WTC11 (cell line): Measurements from ENCODE around the gene RPH3AL. TPM values are rescaled to one million over a fixed set of nuclear protein-coding genes. Genes with fewer than 3 reads are reported as not detected.

Source experiments
- ATAC-seq: fragments of 200-7000 bp; cut with Tn5 transposase; 2 replicates; pipeline ENCODE4 v1.10.0; 2021; ENCODE audit warnings: mild to moderate bottlenecking, moderate library complexity
- CTCF ChIA-PET: fragments of 300-600 bp; sonication (Branson Sonifier 250); formaldehyde crosslinking; loops from one replicate; lab custom pipeline; 2021; ENCODE audit warnings: antibody characterized with exemption; lab: Charles Lee
- POLR2A ChIA-PET: fragments of 350-600 bp; sonication (Branson Sonifier 250); formaldehyde crosslinking; loops from one replicate; lab custom pipeline; 2021; ENCODE audit warnings: antibody characterized with exemption; lab: Charles Lee
- DNase-seq: peaks from one replicate; pipeline ENCODE4 v3.0.0; 2021; ENCODE audit warnings: low spot score
- H3K27ac Mint-ChIP-seq: 2 replicates; pipeline ENCODE4 v1.8.0; 2021; ENCODE audit warnings: mixed read lengths
- H3K27me3 Mint-ChIP-seq: 2 replicates; pipeline ENCODE4 v1.8.0; 2021; ENCODE audit warnings: low read depth, mild to moderate bottlenecking, moderate library complexity, mixed read lengths
- H3K36me3 Mint-ChIP-seq: 2 replicates; pipeline ENCODE4 v1.8.0; 2021; ENCODE audit warnings: mixed read lengths
- H3K4me1 Mint-ChIP-seq: 2 replicates; pipeline ENCODE4 v1.8.0; 2022; ENCODE audit warnings: mixed read lengths
- H3K4me3 Mint-ChIP-seq: 2 replicates; pipeline ENCODE4 v1.8.0; 2021; ENCODE audit warnings: mild to moderate bottlenecking, moderate library complexity, mixed read lengths
- H3K9me3 Mint-ChIP-seq: 2 replicates; pipeline ENCODE4 v1.8.0; 2021; ENCODE audit warnings: mixed read lengths
- ARID4B ChIP-seq: sonication (generic); formaldehyde crosslinking; IDR thresholded peaks from 2 replicates; pipeline ENCODE4 v1.8.0; 2023; ENCODE audit warnings: missing genetic modification reagents, mild to moderate bottlenecking, borderline replicate concordance
- CREB1 ChIP-seq: sonication (generic); formaldehyde crosslinking; IDR thresholded peaks from 2 replicates; pipeline ENCODE4 v1.8.0; 2023; ENCODE audit warnings: mild to moderate bottlenecking, missing genetic modification reagents
- E2F1 ChIP-seq: sonication (generic); formaldehyde crosslinking; IDR thresholded peaks from 2 replicates; pipeline ENCODE4 v1.8.0; 2022; ENCODE audit warnings: mild to moderate bottlenecking, missing genetic modification reagents
- ERG ChIP-seq: fragments of 250-450 bp; sonication (Bioruptor Pico); IDR thresholded peaks from 2 replicates; pipeline ENCODE4 v1.8.0; 2021; ENCODE audit warnings: mild to moderate bottlenecking
- FOXK1 ChIP-seq: sonication (generic); formaldehyde crosslinking; IDR thresholded peaks from 2 replicates; pipeline ENCODE4 v1.8.0; 2022; ENCODE audit warnings: mild to moderate bottlenecking, moderate library complexity, missing genetic modification reagents
- FOXP1 ChIP-seq: sonication (generic); formaldehyde crosslinking; IDR thresholded peaks from 2 replicates; pipeline ENCODE4 v1.8.0; 2022; ENCODE audit warnings: missing genetic modification reagents, mild to moderate bottlenecking, moderate library complexity, borderline replicate concordance
- FOXP4 ChIP-seq: sonication (generic); formaldehyde crosslinking; IDR thresholded peaks from 2 replicates; pipeline ENCODE4 v1.8.0; 2022; ENCODE audit warnings: mild to moderate bottlenecking, missing genetic modification reagents
- GRHL2 ChIP-seq: fragments of 250-450 bp; sonication (Bioruptor Pico); IDR thresholded peaks from 2 replicates; pipeline ENCODE4 v1.8.0; 2022; ENCODE audit warnings: mild to moderate bottlenecking, moderate library complexity; ENCODE audit not compliant: insufficient replicate concordance, severe bottlenecking
- MXD4 ChIP-seq: fragments of 250-450 bp; sonication (Bioruptor Pico); IDR thresholded peaks from 2 replicates; pipeline ENCODE4 v1.8.0; 2021; ENCODE audit warnings: mild to moderate bottlenecking, moderate library complexity, borderline replicate concordance
- NFE2L1 ChIP-seq: sonication (generic); formaldehyde crosslinking; IDR thresholded peaks from 2 replicates; pipeline ENCODE4 v1.8.1; 2023; ENCODE audit warnings: missing genetic modification reagents
- PRRX2 ChIP-seq: fragments of 250-450 bp; sonication (Bioruptor Pico); IDR thresholded peaks from 2 replicates; pipeline ENCODE4 v1.8.0; 2021; ENCODE audit warnings: mild to moderate bottlenecking
- RORB ChIP-seq: fragments of 250-450 bp; sonication (Bioruptor Pico); IDR thresholded peaks from 2 replicates; pipeline ENCODE4 v1.9.0; 2021; ENCODE audit warnings: mild to moderate bottlenecking
- STAT6 ChIP-seq: sonication (generic); formaldehyde crosslinking; conservative IDR thresholded peaks from 2 replicates; pipeline ENCODE4 v1.8.1; 2023; ENCODE audit warnings: mild to moderate bottlenecking, low read depth, missing genetic modification reagents, moderate library complexity
- USF1 ChIP-seq: sonication (generic); formaldehyde crosslinking; IDR thresholded peaks from 2 replicates; pipeline ENCODE4 v1.8.0; 2022; ENCODE audit warnings: mild to moderate bottlenecking, missing genetic modification reagents
- ZNF219 ChIP-seq: sonication (generic); formaldehyde crosslinking; IDR thresholded peaks from 2 replicates; pipeline ENCODE4 v1.8.0; 2023; ENCODE audit warnings: missing genetic modification reagents, mild to moderate bottlenecking, borderline replicate concordance
- ZNF232 ChIP-seq: sonication (generic); formaldehyde crosslinking; IDR thresholded peaks from 2 replicates; pipeline ENCODE4 v1.8.0; 2022; ENCODE audit warnings: mild to moderate bottlenecking, missing genetic modification reagents
- ZNF263 ChIP-seq: sonication (generic); formaldehyde crosslinking; IDR thresholded peaks from 2 replicates; pipeline ENCODE4 v1.8.1; 2022; ENCODE audit warnings: low read depth, mild to moderate bottlenecking, moderate library complexity, missing genetic modification reagents
- ZNF416 ChIP-seq: fragments of 250-450 bp; sonication (Bioruptor Pico); IDR thresholded peaks from 2 replicates; pipeline ENCODE4 v1.9.0; 2021; ENCODE audit warnings: mild to moderate bottlenecking, inconsistent platforms
- ZNF512 ChIP-seq: sonication (generic); formaldehyde crosslinking; IDR thresholded peaks from 2 replicates; pipeline ENCODE4 v1.8.1; 2022; ENCODE audit warnings: missing genetic modification reagents, borderline replicate concordance
- ZSCAN18 ChIP-seq: fragments of 250-450 bp; sonication (Bioruptor Pico); IDR thresholded peaks from 2 replicates; pipeline ENCODE4 v2.1.2; 2022; ENCODE audit warnings: mild to moderate bottlenecking, moderate library complexity
- total RNA-seq: library from RNA; stranded (reverse); gene quantifications from 3 replicates; pipeline ENCODE4 v1.2.3, GENCODE V29; 2021

The RPH3AL gene
- total RNA-seq, 1 experiment from 2014 or later: 2.0 TPM

GRCh38 chr17:388087-388486 lies 35.5 kb upstream of the RPH3AL start:
- H3K4me1 Mint-ChIP-seq: peaks cover 22% of the 10 kb centered on the region
- DNase-seq (no peak), ATAC-seq (no peak)
- peaks cover 49% of the 10 kb centered on the region for H3K27me3 Mint-ChIP-seq
- no peak for TF ChIP-seq ARID4B (CRISPR knock-in tag)
- TF ChIP-seq E2F1: no peak
- no peak for TF ChIP-seq PRRX2 (CRISPR knock-in tag)
- no peak for TF ChIP-seq FOXP1 (CRISPR knock-in tag)
- no peak for TF ChIP-seq NFE2L1 (CRISPR knock-in tag)
- TF ChIP-seq ZNF263: no peak
- no peak for TF ChIP-seq ZNF219 (CRISPR knock-in tag)
- TF ChIP-seq ERG (CRISPR knock-in tag): no peak
- TF ChIP-seq CREB1 (CRISPR knock-in tag): no peak
- TF ChIP-seq ZNF416 (CRISPR knock-in tag): no peak
- TF ChIP-seq GRHL2 (CRISPR knock-in tag): no peak
- no peak for TF ChIP-seq ZNF512 (CRISPR knock-in tag)
- TF ChIP-seq FOXK1: no peak
- no peak for TF ChIP-seq FOXP4
- TF ChIP-seq STAT6 (CRISPR knock-in tag): no peak
- no peak for TF ChIP-seq MXD4 (CRISPR knock-in tag)
- TF ChIP-seq USF1 (CRISPR knock-in tag): no peak
- no peak for TF ChIP-seq ZNF232
- no peak for TF ChIP-seq RORB (CRISPR knock-in tag)
- TF ChIP-seq ZSCAN18 (CRISPR knock-in tag): no peak
- no peak overlapping the region for H3K4me3 Mint-ChIP-seq
- POLR2A ChIA-PET: interaction anchor here (0.5 kb wide), 2 partner anchors 218 to 350 kb away, joined by 4 read pairs; no protein-coding TSS in a partner anchor
- CTCF ChIA-PET: interaction anchor here (0.6 kb wide), 1 partner anchor 239 kb away, joined by 3 read pairs; no protein-coding TSS in a partner anchor
- H3K9me3 Mint-ChIP-seq: peaks cover 7% of the 10 kb centered on the region; the same call in 1 of the 2 replicates
- no peaks in the 10 kb centered on the region for H3K36me3 Mint-ChIP-seq
- no peak overlapping the region for H3K27ac Mint-ChIP-seq
